ENCODE results near the gene IMMP2L. TPM values are rescaled to one million over a fixed set of nuclear protein-coding genes. Genes with fewer than 3 reads are reported as not detected.

Gene IMMP2L
- total RNA-seq, 1 experiment from 2014 or later = 8.8 TPM

GRCh38 chr7:111104710-111105109 lies 457.6 kb downstream of the IMMP2L start:
- Histone ChIP-seq H3K4me1 (ENCODE audit: control insufficient read depth, insufficient read depth, low read length) (no peaks in the 10 kb centered on the region), H3K27ac (ENCODE audit: low read length) (no peak overlapping the region), H3K36me3 (ENCODE audit: control insufficient read depth, insufficient read depth, low read length) (no peaks in the 10 kb centered on the region), H3K4me3 (ENCODE audit: low read depth in 2 of 2, low read length in 2 of 2) (no peak overlapping the region), H3K9me3 (ENCODE audit: control insufficient read depth, insufficient read depth, low read depth, low read length) (no peaks in the 10 kb centered on the region), H3K27me3 (ENCODE audit: control insufficient read depth, insufficient read depth, low read length) (no peaks in the 10 kb centered on the region)
- BruUV-seq (replicated peaks) = no TSS peak
- DNase-seq (ENCODE audit: low read depth, low spot score) (no peak), ATAC-seq (no peak)
- TF ChIP-seq REST (IDR thresholded peaks at IDR 0.05; ENCODE audit: insufficient read depth in 1 of 2, low read depth in 2 of 2, low read length in 1 of 2) (no peak), TCF7L2 (IDR thresholded peaks at IDR 0.05; ENCODE audit: low read depth, low read length) (no peak), SIN3A (IDR thresholded peaks at IDR 0.05; ENCODE audit: borderline replicate concordance, insufficient read depth, low read depth, low read length) (no peak), POLR2AphosphoS5 (IDR thresholded peaks at IDR 0.05; ENCODE audit: low read depth, low read length) (no peak)
- TF ChIP-seq, protein P1, sequence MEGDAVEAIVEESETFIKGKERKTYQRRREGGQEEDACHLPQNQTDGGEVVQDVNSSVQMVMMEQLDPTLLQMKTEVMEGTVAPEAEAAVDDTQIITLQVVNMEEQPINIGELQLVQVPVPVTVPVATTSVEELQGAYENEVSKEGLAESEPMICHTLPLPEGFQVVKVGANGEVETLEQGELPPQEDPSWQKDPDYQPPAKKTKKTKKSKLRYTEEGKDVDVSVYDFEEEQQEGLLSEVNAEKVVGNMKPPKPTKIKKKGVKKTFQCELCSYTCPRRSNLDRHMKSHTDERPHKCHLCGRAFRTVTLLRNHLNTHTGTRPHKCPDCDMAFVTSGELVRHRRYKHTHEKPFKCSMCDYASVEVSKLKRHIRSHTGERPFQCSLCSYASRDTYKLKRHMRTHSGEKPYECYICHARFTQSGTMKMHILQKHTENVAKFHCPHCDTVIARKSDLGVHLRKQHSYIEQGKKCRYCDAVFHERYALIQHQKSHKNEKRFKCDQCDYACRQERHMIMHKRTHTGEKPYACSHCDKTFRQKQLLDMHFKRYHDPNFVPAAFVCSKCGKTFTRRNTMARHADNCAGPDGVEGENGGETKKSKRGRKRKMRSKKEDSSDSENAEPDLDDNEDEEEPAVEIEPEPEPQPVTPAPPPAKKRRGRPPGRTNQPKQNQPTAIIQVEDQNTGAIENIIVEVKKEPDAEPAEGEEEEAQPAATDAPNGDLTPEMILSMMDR (IDR thresholded peaks at IDR 0.05) = no peak
- intact Hi-C loops (cut with micrococcal nuclease; ENCODE audit: unreplicated experiment) = loop anchor here (10.0 kb wide), 1 partner anchor 1260 kb away; no protein-coding TSS in a partner anchor
- POLR2A ChIA-PET = no interaction called here
- in situ Hi-C loops (cut with HindIII; ENCODE audit: low pct_unique_long_range_greater_than_20kb, low sequenced_read_pairs) = no loop called here
- CTCF ChIA-PET = no interaction called here

DNA sequence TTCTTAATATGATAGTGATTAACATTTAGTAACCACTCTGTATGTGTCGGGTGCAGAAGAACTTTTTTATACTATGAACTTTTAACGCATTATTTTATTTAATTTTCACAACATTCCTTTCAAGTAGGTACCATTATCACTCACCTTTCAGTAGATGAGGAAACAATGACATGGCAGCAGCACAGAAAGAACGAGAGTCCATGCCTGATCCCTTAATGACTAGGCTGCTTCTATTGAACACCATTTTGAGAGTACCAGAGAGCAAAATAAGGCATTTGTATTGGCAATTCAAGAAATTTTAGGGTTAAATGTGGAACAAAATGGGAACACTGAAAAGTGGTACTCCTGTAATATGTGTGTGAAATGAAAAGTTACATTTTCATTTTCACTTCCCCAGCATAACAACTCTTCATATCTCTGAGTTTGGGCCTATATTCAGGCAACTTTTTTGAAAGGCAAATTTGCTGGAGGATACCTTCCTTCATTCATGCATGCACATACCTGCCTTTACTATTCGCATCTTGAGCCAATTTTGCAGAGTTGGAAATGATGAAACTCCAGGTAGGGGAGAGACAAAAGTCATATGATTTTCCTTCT lies 458.5 kb downstream of the IMMP2L start:
- CTCF ChIA-PET = no interaction called here
- in situ Hi-C loops (cut with HindIII; ENCODE audit: low pct_unique_long_range_greater_than_20kb, low sequenced_read_pairs) = no loop called here

More for the DNA sequence above, 458.5 kb downstream of the IMMP2L start:
- intact Hi-C loops (cut with micrococcal nuclease; ENCODE audit: unreplicated experiment) = loop anchor here (10.0 kb wide), 1 partner anchor 1259 kb away; no protein-coding TSS in a partner anchor
- no peak for DNase-seq (ENCODE audit: low read depth, low spot score)
- no peak overlapping the region for H3K27ac ChIP-seq (ENCODE audit: low read length)
- H3K4me1 ChIP-seq (ENCODE audit: control insufficient read depth, insufficient read depth, low read length) = no peaks in the 10 kb centered on the region
- H3K27me3 ChIP-seq (ENCODE audit: control insufficient read depth, insufficient read depth, low read length) = no peaks in the 10 kb centered on the region
- no TSS peak for BruUV-seq (replicated peaks)
- no peak overlapping the region for H3K4me3 ChIP-seq (ENCODE audit: low read depth in 2 of 2, low read length in 2 of 2)
- no peaks in the 10 kb centered on the region for H3K36me3 ChIP-seq (ENCODE audit: control insufficient read depth, insufficient read depth, low read length)
- TF ChIP-seq SIN3A (IDR thresholded peaks at IDR 0.05; ENCODE audit: borderline replicate concordance, insufficient read depth, low read depth, low read length) (no peak), REST (IDR thresholded peaks at IDR 0.05; ENCODE audit: insufficient read depth in 1 of 2, low read depth in 2 of 2, low read length in 1 of 2) (no peak), POLR2AphosphoS5 (IDR thresholded peaks at IDR 0.05; ENCODE audit: low read depth, low read length) (no peak), TCF7L2 (IDR thresholded peaks at IDR 0.05; ENCODE audit: low read depth, low read length) (no peak)
- TF ChIP-seq, protein P1 (IDR thresholded peaks at IDR 0.05) = no peak
- ATAC-seq = no peak
- POLR2A ChIA-PET = no interaction called here
- H3K9me3 ChIP-seq (ENCODE audit: control insufficient read depth, insufficient read depth, low read depth, low read length) = no peaks in the 10 kb centered on the region
